Right lobe of liver (tissue), 6 donors: ENCODE results near the gene NEURL1. TPM values are rescaled to one million over a fixed set of nuclear protein-coding genes. Genes with fewer than 3 reads are reported as not detected.

ENCODE experiments used
- ATAC-seq, 4 donors: fragments of 200-7000 bp; cut with Tn5 transposase; one replicate each; pipeline ENCODE4 v1.9.1; 2020; ENCODE audit warnings: mild to moderate bottlenecking in 4 of 4, moderate library complexity in 4 of 4
- DNase-seq, 3 donors: peaks; one replicate each; pipeline ENCODE4 v3.0.0-alpha.2; 2020
- H3K27ac ChIP-seq, 3 donors: fragments of 200-600 bp; one replicate each; pipeline ENCODE4 v1.8.0; 2022
- H3K27me3 ChIP-seq, 2 donors: fragments of 200-600 bp; one replicate each; pipeline ENCODE4 v1.8.0; 2022
- H3K36me3 ChIP-seq, 4 donors: fragments of 200-600 bp; sonication (generic) in 1 of 4; one replicate each; pipeline versions ENCODE4 v1.5.1 to v1.8.0; 2017 to 2022; ENCODE audit warnings: control low read depth in 1 of 4
- H3K4me1 ChIP-seq, 4 donors: fragments of 200-600 bp; sonication (generic) in 1 of 4; one replicate each; pipeline versions ENCODE4 v1.5.1 to v1.8.0; 2017 to 2022; ENCODE audit warnings: control low read depth in 1 of 4
- H3K4me3 ChIP-seq, 3 donors: fragments of 200-600 bp; one replicate each; pipeline ENCODE4 v1.8.0; 2022
- H3K9me3 ChIP-seq, 4 donors: fragments of 200-600 bp; sonication (generic) in 1 of 4; one replicate each; pipeline versions ENCODE4 v1.5.1 to v1.8.0; 2017 to 2022; ENCODE audit warnings: control low read depth in 1 of 4
- CTCF ChIP-seq, 4 donors: fragments of 200-600 bp in 3 of 4; fragments of 450-650 bp in 1 of 4; IDR thresholded peaks; one replicate each; pipeline versions ENCODE4 v1.5.1 to v1.8.0; 2016 to 2022; ENCODE audit warnings: antibody characterized with exemption in 4 of 4, mild to moderate bottlenecking in 2 of 4
- POLR2A ChIP-seq: fragments of 450-650 bp; IDR thresholded peaks from one replicate; pipeline ENCODE4 v1.6.1; 2017; ENCODE audit warnings: antibody characterized with exemption, mild to moderate bottlenecking
- WGBS: methylation state at CpG from one replicate; pipeline ENCODE4 v1.1.6; 2018; ENCODE audit warnings: low coverage, low lambda C conversion rate; ENCODE audit not compliant: insufficient coverage; ENCODE audit errors: missing lambda C conversion rate; 5-methylcytosine and 5-hydroxymethylcytosine counted together
- intact Hi-C, 2 donors: fragments of 100-400 bp; cut with DNase I; formaldehyde crosslinking; loops; one replicate each; pipeline versions ENCODE4 v1.11.2 to v1.14.1; 2022
- long read RNA-seq: library from polyadenylated mRNA; unstranded; transcript quantifications from one replicate; pipeline ENCODE4 v2.0.0, GENCODE V29; 2019
- total RNA-seq, 6 experiments: library from RNA; depleted of rRNA in 2 of 6; stranded (reverse); fragments of >200 nt in 2 of 6; fragmentation: NEBNext Ultra II Directional in 3 of 6; extraction: Animal tissue kit (Norgen Biotek cat#: 25700) in 3 of 6; gene quantifications; one replicate each; pipeline versions ENCODE4 v1.1.0 to v1.2.4, GENCODE V29; 2016 to 2023
- donor health status: DM: no; HTN: yes; CAD: no.
- donor health status: DM: no; HTN: no; CAD: no.
- donor health status: DM: no; HTN: no; CAD: no.
- donor health status: DM: no; HTN: yes; CAD: no.
- donor health status: DM: no; HTN: yes; CAD: no.

Gene NEURL1
- total RNA-seq, result 1 to 10 TPM in 2 of 6 experiments, under 1 TPM in 3, not detected in 1; 0.10 to 1.6 (median 0.83) TPM
- long read RNA-seq, result 0 reads

GRCh38 chr10:103493362-103493915 lies at the start of gene NEURL1:
TSS of gene NEURL1 (plus strand) at chr10:103493705. CDS start at chr10:103494388, 683 bp downstream.
- Histone ChIP-seq H3K27me3 (peaks cover 0 to 25% of the 10 kb centered on the region in 2 donors), H3K4me1 (peaks cover 0 to 13% (median 0%) of the 10 kb centered on the region in 4 donors), H3K36me3 (no peaks in the 10 kb centered on the region), H3K27ac (no peak within 1 kb of the TSS), H3K9me3 (no peaks in the 10 kb centered on the region), H3K4me3 (peak within 1 kb of the TSS; percentile 39 to 51 (median 40))
- WGBS, result 8% methylated on average over 26 of the region's 65 CpGs
- TF ChIP-seq CTCF (IDR thresholded peaks at IDR 0.05), result no peak
- TF ChIP-seq POLR2A, result no peak
- ATAC-seq, result no peak
- no peak for DNase-seq
- intact Hi-C loops, result no loop called here

- H3K4me1 ChIP-seq, result no peaks in the 10 kb centered on the region
- DNase-seq (no peak), ATAC-seq (no peak)
- no peak overlapping the region for H3K27ac ChIP-seq
- intact Hi-C loops, result no loop called here
- WGBS, result no CpG with 5 or more reads among the region's 10 CpGs
- H3K9me3 ChIP-seq, result no peaks in the 10 kb centered on the region
- peaks cover 0 to 66% (median 35%) of the 10 kb centered on the region in 4 donors for H3K36me3 ChIP-seq
- no peaks in the 10 kb centered on the region for H3K27me3 ChIP-seq
- no peak overlapping the region for H3K4me3 ChIP-seq
- no peak for TF ChIP-seq POLR2A
- no peak for TF ChIP-seq CTCF (IDR thresholded peaks at IDR 0.05)
Measured at GRCh38 chr10:103444478-103444877, 49.0 kb upstream of the NEURL1 start.

GRCh38 chr10:103445366-103445765 lies 48.1 kb upstream of the NEURL1 start:
- intact Hi-C loops, result no loop called here
- TF ChIP-seq POLR2A (no peak), CTCF (IDR thresholded peaks at IDR 0.05) (no peak)
- H3K27ac ChIP-seq, result peak overlapping the region in 2 of 3 donors; percentile 18 to 65
- H3K4me1 ChIP-seq, result no peaks in the 10 kb centered on the region
- ATAC-seq, result no peak
- no peak overlapping the region for H3K4me3 ChIP-seq
- H3K27me3 ChIP-seq, result no peaks in the 10 kb centered on the region
- WGBS, result 53% methylated on average over 6 of the region's 9 CpGs
- no peaks in the 10 kb centered on the region for H3K9me3 ChIP-seq
- H3K36me3 ChIP-seq, result peaks cover 0 to 57% (median 29%) of the 10 kb centered on the region in 4 donors
- DNase-seq, result no peak

DNA sequence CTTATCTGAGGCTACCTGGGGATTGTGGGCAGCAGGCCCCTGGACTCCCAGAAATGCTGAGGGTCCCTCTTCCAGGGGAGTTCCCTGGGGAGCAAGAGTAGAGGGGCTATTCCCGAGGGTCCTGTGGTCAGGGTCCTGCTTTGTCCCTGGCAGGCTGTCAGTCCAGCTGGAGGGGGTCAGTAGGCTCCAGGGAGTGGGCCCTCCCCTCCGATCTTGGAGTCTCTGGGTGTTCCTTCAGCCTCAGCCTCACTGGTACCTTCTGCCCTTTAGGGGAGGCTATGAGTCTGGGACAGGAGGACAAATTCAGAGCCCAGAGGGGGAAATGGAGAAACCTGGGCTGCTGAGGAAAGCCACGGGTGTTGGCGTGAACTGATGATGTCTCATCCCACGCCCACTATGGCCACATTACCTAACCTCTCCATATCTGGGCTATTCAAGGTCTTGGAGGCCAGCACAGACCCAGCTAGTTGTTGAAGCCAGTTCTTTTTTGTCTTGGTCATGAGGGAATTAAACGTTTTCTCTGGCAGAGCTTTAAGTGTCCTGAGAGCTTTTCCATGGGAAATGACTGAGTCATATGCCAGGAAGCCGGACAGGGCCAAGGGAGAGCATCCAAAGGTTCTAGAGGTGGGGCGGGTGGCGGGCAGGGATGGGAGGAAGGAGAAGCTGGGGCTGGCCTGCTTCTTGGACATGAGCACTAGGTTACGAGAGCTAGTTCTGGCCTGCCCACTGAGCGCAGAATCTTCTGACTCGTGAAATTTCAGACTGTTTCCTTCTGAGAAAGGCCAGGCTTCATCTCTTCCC lies 47.5 kb upstream of the NEURL1 start:
- Histone ChIP-seq H3K9me3 (no peaks in the 10 kb centered on the region), H3K36me3 (peaks cover 0 to 51% (median 28%) of the 10 kb centered on the region in 4 donors), H3K4me1 (no peaks in the 10 kb centered on the region), H3K27me3 (no peaks in the 10 kb centered on the region), H3K4me3 (no peak overlapping the region), H3K27ac (peak overlapping the region in 2 of 3 donors; percentile 18 to 65)
- no peak for TF ChIP-seq POLR2A
- TF ChIP-seq CTCF (IDR thresholded peaks at IDR 0.05), result no peak
- peak; percentile 24 to 58 (median 38) for ATAC-seq
- intact Hi-C loops, result no loop called here
- 60% methylated on average over 5 of the region's 12 CpGs for WGBS
- no peak for DNase-seq
